Measurements from ENCODE around the gene TXNRD1.
"Not testable (repeated sequence)": the region's sequence is repeated elsewhere in the genome, so short reads cannot be mapped to it uniquely, and the experiment has no call there.

The TXNRD1 gene

DNA sequence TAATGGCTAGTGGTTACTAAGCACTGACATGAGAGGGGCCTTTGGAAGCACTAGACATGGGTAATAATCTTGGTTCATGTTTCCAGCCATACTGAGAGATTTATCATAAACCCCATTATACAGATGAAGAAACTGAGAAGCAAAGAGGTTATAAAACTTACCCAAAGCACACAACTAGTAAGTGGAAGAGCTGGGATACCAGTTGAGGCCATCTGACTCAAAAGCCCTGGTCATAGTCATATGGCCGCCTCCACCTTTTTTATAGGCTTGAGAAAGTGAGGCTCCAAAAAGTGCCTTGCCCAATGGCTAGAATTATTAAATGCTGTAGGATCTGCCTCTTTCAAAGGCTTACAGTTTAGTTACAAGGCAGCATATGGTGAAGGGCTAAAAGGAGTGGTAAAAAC, 944 bp downstream of the TXNRD1 start:
- H3K36me3 Mint-ChIP-seq, result no peaks in the 10 kb centered on the region
- H3K9me3 Mint-ChIP-seq, result no peaks in the 10 kb centered on the region
- peaks cover under 1% of the 10 kb centered on the region for H3K27me3 Mint-ChIP-seq
- peak overlapping the region; percentile 80 for H3K4me3 Mint-ChIP-seq
- peak overlapping the region; percentile 83 for H3K27ac Mint-ChIP-seq
- peaks cover 19% of the 10 kb centered on the region for H3K4me1 Mint-ChIP-seq
- no peak for ATAC-seq

DNA sequence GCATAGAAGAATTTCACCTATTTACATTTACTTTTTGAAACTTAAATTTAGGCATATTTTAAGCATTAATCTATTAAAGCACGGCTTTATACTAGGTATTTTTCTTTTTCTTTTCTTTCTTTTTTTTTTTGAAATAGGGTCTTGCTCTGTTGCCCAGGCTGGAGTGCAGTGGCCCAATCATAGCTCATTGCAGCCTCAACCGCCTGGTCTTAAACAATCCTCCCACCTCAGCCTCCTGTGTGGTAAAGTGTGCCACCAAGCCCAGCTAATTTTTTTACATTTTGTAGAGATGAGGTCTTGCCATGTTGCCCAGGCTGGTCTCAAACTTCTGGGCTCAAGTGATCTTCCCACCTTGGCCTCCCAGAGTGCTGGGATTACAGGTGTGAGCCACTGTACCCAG, 2.9 kb downstream of the TXNRD1 start:
- ATAC-seq, H3K36me3 Mint-ChIP-seq, H3K9me3 Mint-ChIP-seq, H3K27me3 Mint-ChIP-seq, H3K4me3 Mint-ChIP-seq: not testable (repeated sequence)
- peak overlapping the region; percentile 71 for H3K27ac Mint-ChIP-seq
- peaks cover 20% of the 10 kb centered on the region for H3K4me1 Mint-ChIP-seq

DNA sequence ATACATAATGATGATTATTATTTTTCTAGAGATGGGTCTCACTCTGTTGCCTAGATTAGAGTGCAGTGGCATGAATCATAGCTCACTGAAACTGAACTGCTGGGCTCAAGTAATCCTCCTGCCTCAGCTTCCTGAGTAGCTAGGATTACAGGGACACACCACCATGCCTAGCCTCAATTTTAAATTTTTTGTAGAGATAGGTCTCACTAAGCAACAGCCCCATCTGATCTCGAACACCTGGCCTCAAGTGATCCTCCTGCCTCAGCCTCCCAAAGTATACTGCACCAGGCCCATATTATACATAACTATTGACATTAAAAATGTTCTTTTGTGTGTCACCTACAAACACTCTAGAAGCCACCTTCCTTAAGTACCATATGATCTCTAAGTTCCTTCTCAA, 3.4 kb downstream of the TXNRD1 start:
- ATAC-seq, result no peak
- Mint-ChIP-seq H3K27ac (peak overlapping the region; percentile 71), H3K36me3 (no peaks in the 10 kb centered on the region), H3K27me3 (no peaks in the 10 kb centered on the region), H3K4me3 (no peak overlapping the region), H3K4me1 (peaks cover 24% of the 10 kb centered on the region), H3K9me3 (no peaks in the 10 kb centered on the region)

DNA sequence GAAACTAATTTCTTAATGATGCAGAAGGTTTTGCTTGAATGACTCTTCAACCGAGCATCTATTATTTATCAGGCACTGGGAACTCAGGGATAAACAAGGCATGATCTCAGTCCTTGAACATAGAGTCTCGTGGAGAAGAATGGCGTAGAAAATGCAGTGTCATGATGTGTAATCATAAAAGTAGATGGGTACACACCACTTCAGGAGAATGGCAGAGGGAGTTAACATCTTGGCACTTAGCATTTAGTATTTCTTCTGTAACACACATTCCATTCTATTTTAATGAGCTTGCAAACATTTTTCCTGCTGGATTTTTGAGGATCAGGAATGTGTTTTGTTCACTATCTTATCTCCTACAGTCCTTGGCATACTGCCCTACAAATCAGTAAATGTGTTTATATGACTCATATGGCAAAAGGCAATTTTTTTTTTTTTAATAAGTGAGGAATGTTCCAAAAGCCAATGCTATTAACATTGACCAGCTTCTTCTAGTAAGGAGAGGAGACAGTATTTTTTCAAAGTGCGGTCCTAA, 3.8 kb downstream of the TXNRD1 start:
- Mint-ChIP-seq H3K36me3 (no peaks in the 10 kb centered on the region), H3K4me3 (no peak overlapping the region), H3K27me3 (no peaks in the 10 kb centered on the region), H3K4me1 (peaks cover 28% of the 10 kb centered on the region), H3K27ac (peak overlapping the region; percentile 71), H3K9me3 (no peaks in the 10 kb centered on the region)
- no peak for ATAC-seq

DNA sequence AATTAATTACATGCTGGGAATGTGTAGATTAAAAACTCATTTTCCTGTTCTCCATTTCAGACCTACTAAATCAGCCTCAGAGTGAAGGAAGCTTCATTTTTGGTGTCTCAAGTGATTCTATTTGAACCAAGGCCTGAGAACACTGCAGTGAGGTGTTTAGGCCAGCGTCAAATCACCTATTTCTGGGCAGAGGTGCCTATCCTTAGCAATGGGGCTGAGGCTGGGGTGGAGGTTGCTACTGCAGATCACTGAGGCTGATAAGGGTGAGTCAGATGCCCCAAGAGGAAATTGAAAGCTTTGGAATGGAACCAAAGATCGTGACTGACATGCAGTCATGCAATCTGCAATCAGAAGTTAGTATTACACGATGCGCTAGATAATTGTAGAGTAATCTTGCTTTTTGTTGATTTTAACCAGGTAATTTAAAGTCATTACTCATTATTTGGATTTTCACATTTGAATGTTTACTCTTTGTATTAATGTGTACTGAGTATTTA, 4.4 kb downstream of the TXNRD1 start:
- H3K27me3 Mint-ChIP-seq, result no peaks in the 10 kb centered on the region
- peaks cover 28% of the 10 kb centered on the region for H3K4me1 Mint-ChIP-seq
- H3K9me3 Mint-ChIP-seq, result no peaks in the 10 kb centered on the region
- H3K27ac Mint-ChIP-seq, result peak overlapping the region; percentile 71
- H3K36me3 Mint-ChIP-seq, result no peaks in the 10 kb centered on the region
- ATAC-seq, result peak; percentile 42
- no peak overlapping the region for H3K4me3 Mint-ChIP-seq

DNA sequence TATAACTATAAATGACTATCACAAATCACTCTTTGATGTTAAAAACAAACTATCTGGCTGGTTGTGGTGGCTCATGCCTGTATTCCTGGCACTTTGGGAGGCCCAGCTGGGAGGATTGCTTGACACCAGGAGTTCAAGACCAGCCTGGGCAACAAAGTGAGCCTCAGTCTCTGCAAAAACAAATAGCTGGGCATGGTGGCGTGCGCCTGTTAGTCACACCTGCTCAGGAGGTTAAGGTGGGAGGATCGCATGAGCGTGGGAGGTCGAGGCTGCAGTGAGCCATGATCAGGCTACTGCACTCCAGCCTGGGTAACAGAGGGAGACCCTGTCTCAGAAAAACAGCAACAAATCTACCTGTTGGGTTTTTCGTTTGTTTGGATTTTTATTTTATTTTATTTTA, 5.4 kb downstream of the TXNRD1 start:
- ATAC-seq, result no peak
- Mint-ChIP-seq H3K4me3 (no peak overlapping the region), H3K27ac (no peak overlapping the region), H3K9me3 (no peaks in the 10 kb centered on the region), H3K4me1 (peaks cover 28% of the 10 kb centered on the region), H3K27me3 (no peaks in the 10 kb centered on the region), H3K36me3 (no peaks in the 10 kb centered on the region)

DNA sequence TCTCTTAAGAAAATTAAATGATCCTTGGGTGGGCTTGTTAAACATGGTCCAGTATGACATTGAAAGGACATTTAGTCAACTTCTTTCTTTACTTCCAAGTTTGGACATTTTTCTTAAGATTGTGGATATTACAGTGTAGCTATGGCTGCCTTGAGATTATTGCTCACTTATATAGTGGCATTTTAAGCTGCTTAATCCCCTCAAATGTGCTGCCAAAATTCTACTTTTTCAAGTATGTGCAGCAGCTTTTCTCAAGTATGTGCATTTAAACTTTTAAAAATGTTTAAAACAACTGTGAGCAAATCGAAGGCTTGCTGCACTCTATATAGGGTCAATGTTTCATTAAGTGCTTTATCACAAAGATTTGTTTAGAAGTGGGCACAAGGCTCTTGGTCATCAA, 7.4 kb downstream of the TXNRD1 start:
- Mint-ChIP-seq H3K4me3 (no peak overlapping the region), H3K4me1 (peaks cover 28% of the 10 kb centered on the region), H3K9me3 (no peaks in the 10 kb centered on the region), H3K27me3 (no peaks in the 10 kb centered on the region), H3K27ac (no peak overlapping the region), H3K36me3 (no peaks in the 10 kb centered on the region)
- no peak for ATAC-seq

DNA sequence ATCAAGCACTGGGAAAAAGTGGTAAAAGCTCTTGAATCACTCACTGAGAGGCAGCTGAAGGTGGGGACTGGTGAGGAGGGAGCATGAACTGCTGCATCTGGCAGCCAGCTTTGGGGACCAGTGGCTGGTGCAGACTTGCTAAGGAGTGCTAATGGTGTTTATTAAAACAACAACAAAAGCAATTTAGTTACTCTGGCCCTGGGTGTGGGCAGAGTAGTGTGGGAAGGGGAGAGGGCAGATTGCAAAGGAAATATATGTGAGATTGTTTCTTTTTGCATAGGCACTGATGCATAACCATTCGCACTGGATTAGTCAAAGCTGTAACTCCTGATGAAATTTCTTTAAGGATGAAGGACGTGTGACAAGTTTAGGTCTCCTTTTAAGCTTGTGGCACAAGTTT, 8.1 kb downstream of the TXNRD1 start:
- Mint-ChIP-seq H3K4me1 (peaks cover 24% of the 10 kb centered on the region), H3K27me3 (peaks cover 2% of the 10 kb centered on the region), H3K27ac (no peak overlapping the region), H3K36me3 (no peaks in the 10 kb centered on the region), H3K9me3 (no peaks in the 10 kb centered on the region), H3K4me3 (no peak overlapping the region)
- no peak for ATAC-seq

DNA sequence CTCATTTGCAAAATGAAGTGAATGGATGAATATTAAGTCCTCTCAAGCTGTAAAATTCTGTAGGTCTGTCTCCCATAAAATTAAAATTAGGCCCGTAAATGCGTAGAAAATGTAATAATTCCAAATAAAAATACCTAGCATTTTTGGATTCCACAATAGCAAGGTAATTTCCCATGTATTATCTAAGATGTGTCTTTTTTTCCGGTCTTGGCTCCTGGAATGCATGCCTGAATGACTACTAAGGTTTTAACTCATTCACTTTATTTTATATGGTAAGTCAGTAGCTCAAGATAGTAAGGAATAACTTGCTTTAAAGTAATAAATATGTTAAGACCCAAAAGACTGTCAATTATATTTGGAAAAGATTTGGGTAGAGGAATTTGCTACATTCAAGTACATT, 11.1 kb downstream of the TXNRD1 start:
- no peak overlapping the region for H3K27ac Mint-ChIP-seq
- peaks cover 23% of the 10 kb centered on the region for H3K27me3 Mint-ChIP-seq
- no peaks in the 10 kb centered on the region for H3K9me3 Mint-ChIP-seq
- H3K4me3 Mint-ChIP-seq, result no peak overlapping the region
- no peaks in the 10 kb centered on the region for H3K36me3 Mint-ChIP-seq
- ATAC-seq, result no peak
- peaks cover 9% of the 10 kb centered on the region for H3K4me1 Mint-ChIP-seq

DNA sequence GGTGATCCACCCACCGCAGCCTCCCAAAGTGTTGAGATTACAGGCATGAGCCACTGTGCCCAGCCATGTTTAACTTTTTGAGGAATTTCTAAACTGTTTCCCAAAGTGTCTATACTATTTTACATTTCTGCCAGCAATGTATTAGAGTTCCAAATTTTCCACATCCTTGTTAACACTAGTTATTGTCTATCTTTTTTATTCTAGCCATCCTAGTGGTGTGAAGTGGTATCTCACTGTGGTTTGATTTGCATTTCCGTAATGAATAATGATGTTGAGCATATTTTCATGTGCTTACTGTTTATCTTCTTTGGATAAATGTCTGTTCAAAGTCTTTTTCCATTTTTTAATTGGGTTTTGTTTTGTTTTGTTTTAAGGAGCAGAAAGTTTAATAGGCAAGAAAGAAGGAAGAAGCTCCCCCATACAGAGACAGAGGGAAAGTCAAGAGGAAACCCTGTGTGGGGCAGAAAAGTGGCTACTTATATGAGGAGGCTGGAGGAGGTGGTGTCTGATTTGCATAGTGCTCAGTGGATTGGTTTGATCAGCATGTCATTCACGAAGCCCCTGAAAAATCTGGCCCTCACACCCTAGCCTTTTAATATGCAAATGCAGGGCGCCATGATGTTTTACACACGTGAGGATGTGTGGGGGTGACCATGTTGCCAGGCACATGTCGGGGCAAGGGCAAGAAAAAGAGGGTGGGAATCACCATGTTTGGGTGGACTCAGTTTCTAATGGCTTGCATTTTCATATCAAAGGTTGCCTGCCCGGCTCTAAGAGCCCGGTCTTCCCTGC, 14.9 kb downstream of the TXNRD1 start:
- Mint-ChIP-seq H3K4me3 (no peak overlapping the region), H3K36me3 (no peaks in the 10 kb centered on the region), H3K4me1 (no peaks in the 10 kb centered on the region), H3K27me3 (peaks cover 23% of the 10 kb centered on the region), H3K9me3 (peaks cover 9% of the 10 kb centered on the region), H3K27ac (no peak overlapping the region)
- ATAC-seq, result no peak

DNA sequence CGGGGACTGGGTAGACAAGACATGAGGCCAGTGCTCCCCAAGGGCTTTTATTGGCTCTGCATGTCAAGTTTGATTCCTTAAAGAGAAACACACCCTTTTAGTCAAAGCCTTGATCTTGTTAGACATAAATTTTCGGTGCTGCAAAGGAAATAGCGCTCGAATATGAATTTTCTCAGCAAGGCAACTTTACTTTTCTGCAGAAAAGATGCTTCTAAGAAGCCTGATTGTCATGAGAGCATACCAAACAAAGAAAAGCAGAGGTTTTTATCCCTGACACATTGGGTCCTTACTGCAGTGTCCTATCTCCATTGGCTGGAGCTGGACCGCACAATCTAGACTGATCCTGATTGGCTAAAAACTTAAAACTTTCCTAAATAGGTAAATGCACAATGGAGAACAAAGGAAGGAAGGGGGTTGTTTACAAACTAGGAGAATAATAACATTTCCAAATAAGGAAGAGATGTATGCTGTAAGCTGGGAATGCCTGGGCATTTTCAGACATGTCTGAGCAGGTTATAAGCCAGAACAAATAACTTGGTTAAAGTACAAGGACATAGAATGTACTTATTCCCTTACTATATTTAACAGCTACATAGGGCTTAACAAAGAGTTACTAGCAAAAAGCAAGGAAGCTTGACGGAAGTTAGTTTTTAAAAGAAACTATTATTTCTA, 17.2 kb downstream of the TXNRD1 start:
- Mint-ChIP-seq H3K27me3 (peaks cover 23% of the 10 kb centered on the region), H3K9me3 (peaks cover 9% of the 10 kb centered on the region), H3K4me3 (no peak overlapping the region), H3K4me1 (no peaks in the 10 kb centered on the region), H3K36me3 (no peaks in the 10 kb centered on the region), H3K27ac (no peak overlapping the region)
- no peak for ATAC-seq

DNA sequence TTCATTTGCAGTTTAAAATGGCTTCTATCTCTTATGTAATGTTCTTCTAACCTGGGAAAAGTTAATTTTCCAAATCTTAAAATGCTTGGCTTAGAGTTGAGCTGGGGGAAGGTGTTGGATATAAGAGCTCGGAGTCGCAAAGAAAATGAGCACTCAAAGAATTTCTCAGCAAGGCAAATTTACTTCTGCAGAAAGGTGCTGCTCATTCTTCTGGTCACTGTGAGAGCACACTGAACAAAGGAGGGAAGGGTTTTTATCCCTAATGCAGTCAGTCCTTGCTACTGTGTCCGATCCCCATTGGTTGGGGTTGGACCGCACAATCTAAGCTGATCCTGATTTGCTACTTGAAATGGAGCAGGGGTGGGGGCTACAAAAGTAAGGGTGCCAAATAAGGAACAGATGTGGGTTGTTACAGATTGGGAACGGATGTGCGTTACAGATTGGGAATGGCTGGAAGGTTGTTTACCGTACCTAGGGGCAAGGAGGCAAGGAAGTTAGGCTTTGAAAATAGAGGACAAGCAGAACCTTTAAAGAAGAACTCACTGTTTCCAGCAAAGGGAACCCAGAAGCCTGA, 19.4 kb downstream of the TXNRD1 start:
- peaks cover 15% of the 10 kb centered on the region for H3K27me3 Mint-ChIP-seq
- no peaks in the 10 kb centered on the region for H3K36me3 Mint-ChIP-seq
- no peak overlapping the region for H3K4me3 Mint-ChIP-seq
- no peak for ATAC-seq
- H3K27ac Mint-ChIP-seq, result no peak overlapping the region
- H3K4me1 Mint-ChIP-seq, result no peaks in the 10 kb centered on the region
- H3K9me3 Mint-ChIP-seq, result peaks cover 9% of the 10 kb centered on the region

DNA sequence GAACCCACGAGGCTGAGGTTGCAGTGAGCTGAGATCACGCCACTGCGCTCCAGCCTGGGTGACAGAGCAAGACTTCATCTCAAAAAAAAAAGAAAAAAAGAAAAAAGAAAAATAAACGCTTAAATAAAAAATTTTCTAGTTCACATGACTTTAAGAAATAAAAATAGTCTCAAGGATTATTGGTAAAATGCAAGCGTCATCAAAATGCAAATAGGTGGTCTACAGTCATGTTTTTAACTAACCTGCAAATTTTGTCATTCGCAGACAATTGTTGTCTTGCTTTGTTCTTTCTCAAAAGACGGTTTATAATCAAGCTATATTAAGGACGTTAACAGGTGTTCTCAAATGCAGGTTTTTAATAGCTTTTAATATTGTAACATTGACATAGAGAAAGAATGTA, 22.4 kb downstream of the TXNRD1 start:
- Mint-ChIP-seq H3K36me3 (no peaks in the 10 kb centered on the region), H3K27me3 (no peaks in the 10 kb centered on the region), H3K4me1 (no peaks in the 10 kb centered on the region), H3K9me3 (peaks cover 5% of the 10 kb centered on the region), H3K4me3 (no peak overlapping the region), H3K27ac (no peak overlapping the region)
- ATAC-seq, result no peak

DNA sequence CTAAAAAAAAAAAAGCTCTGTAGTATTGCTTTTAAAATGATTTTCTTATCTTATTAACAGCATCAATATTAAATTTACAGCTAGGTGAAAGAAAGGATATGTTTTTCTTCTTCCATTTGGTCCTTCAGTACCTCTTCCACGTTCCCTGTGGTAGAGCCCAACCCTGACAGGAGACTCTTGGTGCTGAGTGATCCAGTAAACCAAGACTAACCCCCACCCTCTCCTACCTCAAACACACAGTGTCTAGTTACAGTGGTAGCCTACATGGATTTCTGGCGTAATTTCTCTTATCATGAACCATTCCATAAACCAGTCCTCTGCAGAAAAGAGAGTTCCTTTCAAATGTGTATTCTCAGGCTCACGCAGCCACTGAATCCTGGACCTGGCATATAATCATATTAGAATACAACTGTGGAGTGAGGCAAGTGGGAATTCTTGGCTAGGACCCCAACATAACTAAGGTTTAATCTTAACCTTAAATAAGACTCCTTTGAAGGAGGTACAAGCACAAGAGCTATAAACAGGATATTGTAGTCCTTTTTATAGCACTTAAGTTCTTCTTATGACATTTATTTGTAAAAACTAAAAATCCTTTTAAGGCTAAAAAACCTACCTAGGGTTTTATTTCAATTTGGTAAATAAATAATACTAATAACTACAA, 27.1 kb downstream of the TXNRD1 start:
- no peaks in the 10 kb centered on the region for H3K36me3 Mint-ChIP-seq
- H3K27me3 Mint-ChIP-seq, result peaks cover 18% of the 10 kb centered on the region
- no peak for ATAC-seq
- no peaks in the 10 kb centered on the region for H3K9me3 Mint-ChIP-seq
- no peak overlapping the region for H3K27ac Mint-ChIP-seq
- no peak overlapping the region for H3K4me3 Mint-ChIP-seq
- no peaks in the 10 kb centered on the region for H3K4me1 Mint-ChIP-seq

DNA sequence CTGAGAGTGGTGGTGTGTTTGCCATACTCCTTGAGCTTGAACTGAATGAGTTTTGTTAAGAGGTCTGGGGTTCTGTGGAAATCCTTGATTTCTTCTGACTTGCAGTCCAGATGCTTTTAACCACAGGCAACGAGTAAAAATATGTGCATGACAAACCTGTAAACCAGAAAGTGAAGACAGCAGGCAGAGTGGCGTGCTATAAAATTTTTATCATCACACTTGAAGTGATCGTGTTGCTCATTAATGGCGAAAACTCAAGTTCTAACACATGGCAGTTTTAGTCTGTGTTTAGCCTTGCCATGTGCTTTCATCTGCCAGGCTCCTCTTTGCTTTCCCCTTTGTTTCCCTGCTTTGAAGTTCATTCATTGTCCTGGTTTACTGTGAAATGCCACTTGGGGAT, 28.0 kb downstream of the TXNRD1 start:
- peaks cover 18% of the 10 kb centered on the region for H3K27me3 Mint-ChIP-seq
- H3K9me3 Mint-ChIP-seq, result no peaks in the 10 kb centered on the region
- no peak overlapping the region for H3K27ac Mint-ChIP-seq
- ATAC-seq, result no peak
- no peaks in the 10 kb centered on the region for H3K36me3 Mint-ChIP-seq
- no peak overlapping the region for H3K4me3 Mint-ChIP-seq
- no peaks in the 10 kb centered on the region for H3K4me1 Mint-ChIP-seq

Data from stimulated activated memory B cell treated with anti-CD40 and anti-IgM and Interleukin-4, amounts not matched to agents 10 μg/mL and 1 μg/mL and 100 μg/mL, for 72 hours (primary cell).